GM12878 (cell line): ENCODE data around the gene ATRN.

ENCODE experiments used
- ASH2L ChIP-seq: fragments of 300-600, 200-600 bp; sonication (generic); IDR thresholded peaks from 2 replicates; pipeline ENCODE4 v1.6.1; 2017; ENCODE audit warnings: low read depth, mild to moderate bottlenecking, borderline replicate concordance
- FOXK2 ChIP-seq: fragments of 450-650 bp; IDR thresholded peaks from 2 replicates; pipeline ENCODE4 v1.6.1; 2017; ENCODE audit warnings: mild to moderate bottlenecking, moderate library complexity
- FOXM1 ChIP-seq: IDR thresholded peaks from 2 replicates; pipeline ENCODE4 v1.6.1; 2012; ENCODE audit warnings: low read depth, mild to moderate bottlenecking, inconsistent platforms, low read length, moderate library complexity
- JUNB ChIP-seq: IDR thresholded peaks from 2 replicates; pipeline ENCODE4 v1.6.1; 2016; ENCODE audit warnings: antibody characterized with exemption, mild to moderate bottlenecking
- NR2F1 ChIP-seq: fragments of 450-650 bp; conservative IDR thresholded peaks from 2 replicates; pipeline ENCODE4 v1.6.1; 2017; ENCODE audit warnings: mild to moderate bottlenecking
- POLR2A ChIP-seq: IDR thresholded peaks from 2 replicates; pipeline ENCODE4 v1.6.1; 2011; ENCODE audit warnings: low read depth, mild to moderate bottlenecking, low read length
- POLR2AphosphoS2 ChIP-seq: IDR thresholded peaks from 2 replicates; pipeline ENCODE4 v1.6.1; 2011; ENCODE audit warnings: low read depth, mild to moderate bottlenecking, low read length, improper control_type of control experiment, moderate library complexity
- POLR2AphosphoS5 ChIP-seq: IDR thresholded peaks from 2 replicates; pipeline ENCODE4 v1.6.1; 2011; ENCODE audit warnings: mild to moderate bottlenecking, low read length, inconsistent platforms
- RFX5 ChIP-seq: IDR thresholded peaks from 2 replicates; pipeline ENCODE4 v1.6.1; 2011; ENCODE audit warnings: low read depth, low read length, improper control_type of control experiment
- TF ChIP-seq, protein P1 (sequence below): IDR thresholded peaks from 2 replicates; pipeline ENCODE4 v1.6.1; 2012; ENCODE audit warnings: mild to moderate bottlenecking, low read depth, low read length
- TF ChIP-seq, protein P2 (sequence below), 3 experiments: IDR thresholded peaks in 2 of 3; conservative IDR thresholded peaks in 1 of 3; 2 replicates each; pipeline ENCODE4 v1.5.1; 2011; ENCODE audit warnings: low read depth in 3 of 3, low read length in 3 of 3, mild to moderate bottlenecking in 3 of 3, control low read depth in 2 of 3, moderate library complexity in 2 of 3, inconsistent platforms in 1 of 3, mixed read lengths in 1 of 3; ENCODE audit not compliant: control insufficient read depth in 2 of 3, insufficient read depth in 1 of 3; ENCODE audit errors: extremely low read depth in 1 of 3
- TF ChIP-seq, protein P3 (sequence below): IDR thresholded peaks from 2 replicates; pipeline ENCODE4 v1.6.1; 2012; ENCODE audit warnings: low read length, inconsistent platforms

DNA sequence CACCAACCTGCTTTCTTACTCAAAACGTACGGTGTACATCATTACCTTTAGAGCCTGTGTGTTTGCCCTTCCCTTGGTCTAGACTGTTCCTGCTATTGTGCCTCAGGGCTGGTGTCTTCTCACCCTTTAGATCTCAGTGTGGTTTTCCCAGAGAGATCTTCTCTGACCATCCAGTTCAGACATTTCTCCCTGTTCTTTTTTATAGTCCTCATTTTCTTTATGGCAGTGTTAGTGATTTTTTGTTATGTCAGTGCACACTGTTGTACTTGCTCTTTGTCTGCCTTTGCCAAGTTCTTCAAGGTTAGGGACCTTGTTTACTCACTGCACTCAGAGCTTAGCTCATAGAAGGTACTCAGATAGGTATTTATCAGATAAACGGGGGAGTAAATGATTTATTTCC, 82.8 kb downstream of the ATRN start:
- no peak for TF ChIP-seq POLR2AphosphoS5
- TF ChIP-seq, protein P1, sequence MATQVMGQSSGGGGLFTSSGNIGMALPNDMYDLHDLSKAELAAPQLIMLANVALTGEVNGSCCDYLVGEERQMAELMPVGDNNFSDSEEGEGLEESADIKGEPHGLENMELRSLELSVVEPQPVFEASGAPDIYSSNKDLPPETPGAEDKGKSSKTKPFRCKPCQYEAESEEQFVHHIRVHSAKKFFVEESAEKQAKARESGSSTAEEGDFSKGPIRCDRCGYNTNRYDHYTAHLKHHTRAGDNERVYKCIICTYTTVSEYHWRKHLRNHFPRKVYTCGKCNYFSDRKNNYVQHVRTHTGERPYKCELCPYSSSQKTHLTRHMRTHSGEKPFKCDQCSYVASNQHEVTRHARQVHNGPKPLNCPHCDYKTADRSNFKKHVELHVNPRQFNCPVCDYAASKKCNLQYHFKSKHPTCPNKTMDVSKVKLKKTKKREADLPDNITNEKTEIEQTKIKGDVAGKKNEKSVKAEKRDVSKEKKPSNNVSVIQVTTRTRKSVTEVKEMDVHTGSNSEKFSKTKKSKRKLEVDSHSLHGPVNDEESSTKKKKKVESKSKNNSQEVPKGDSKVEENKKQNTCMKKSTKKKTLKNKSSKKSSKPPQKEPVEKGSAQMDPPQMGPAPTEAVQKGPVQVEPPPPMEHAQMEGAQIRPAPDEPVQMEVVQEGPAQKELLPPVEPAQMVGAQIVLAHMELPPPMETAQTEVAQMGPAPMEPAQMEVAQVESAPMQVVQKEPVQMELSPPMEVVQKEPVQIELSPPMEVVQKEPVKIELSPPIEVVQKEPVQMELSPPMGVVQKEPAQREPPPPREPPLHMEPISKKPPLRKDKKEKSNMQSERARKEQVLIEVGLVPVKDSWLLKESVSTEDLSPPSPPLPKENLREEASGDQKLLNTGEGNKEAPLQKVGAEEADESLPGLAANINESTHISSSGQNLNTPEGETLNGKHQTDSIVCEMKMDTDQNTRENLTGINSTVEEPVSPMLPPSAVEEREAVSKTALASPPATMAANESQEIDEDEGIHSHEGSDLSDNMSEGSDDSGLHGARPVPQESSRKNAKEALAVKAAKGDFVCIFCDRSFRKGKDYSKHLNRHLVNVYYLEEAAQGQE: no peak
- TF ChIP-seq, protein P2, sequence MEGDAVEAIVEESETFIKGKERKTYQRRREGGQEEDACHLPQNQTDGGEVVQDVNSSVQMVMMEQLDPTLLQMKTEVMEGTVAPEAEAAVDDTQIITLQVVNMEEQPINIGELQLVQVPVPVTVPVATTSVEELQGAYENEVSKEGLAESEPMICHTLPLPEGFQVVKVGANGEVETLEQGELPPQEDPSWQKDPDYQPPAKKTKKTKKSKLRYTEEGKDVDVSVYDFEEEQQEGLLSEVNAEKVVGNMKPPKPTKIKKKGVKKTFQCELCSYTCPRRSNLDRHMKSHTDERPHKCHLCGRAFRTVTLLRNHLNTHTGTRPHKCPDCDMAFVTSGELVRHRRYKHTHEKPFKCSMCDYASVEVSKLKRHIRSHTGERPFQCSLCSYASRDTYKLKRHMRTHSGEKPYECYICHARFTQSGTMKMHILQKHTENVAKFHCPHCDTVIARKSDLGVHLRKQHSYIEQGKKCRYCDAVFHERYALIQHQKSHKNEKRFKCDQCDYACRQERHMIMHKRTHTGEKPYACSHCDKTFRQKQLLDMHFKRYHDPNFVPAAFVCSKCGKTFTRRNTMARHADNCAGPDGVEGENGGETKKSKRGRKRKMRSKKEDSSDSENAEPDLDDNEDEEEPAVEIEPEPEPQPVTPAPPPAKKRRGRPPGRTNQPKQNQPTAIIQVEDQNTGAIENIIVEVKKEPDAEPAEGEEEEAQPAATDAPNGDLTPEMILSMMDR (IDR thresholded peaks at IDR 0.05 in 2 of 3, conservative IDR thresholded peaks at IDR 0.05 in 1 of 3; ENCODE audit: control insufficient read depth in 2 of 3, extremely low read depth in 1 of 3, insufficient read depth in 1 of 3, low read depth in 3 of 3, low read length in 3 of 3): no peak
- TF ChIP-seq NR2F1: no peak
- TF ChIP-seq FOXM1: no peak
- TF ChIP-seq POLR2A: no peak
- TF ChIP-seq FOXK2: no peak
- no peak for TF ChIP-seq ASH2L
- TF ChIP-seq POLR2AphosphoS2: no peak
- TF ChIP-seq, protein P3, sequence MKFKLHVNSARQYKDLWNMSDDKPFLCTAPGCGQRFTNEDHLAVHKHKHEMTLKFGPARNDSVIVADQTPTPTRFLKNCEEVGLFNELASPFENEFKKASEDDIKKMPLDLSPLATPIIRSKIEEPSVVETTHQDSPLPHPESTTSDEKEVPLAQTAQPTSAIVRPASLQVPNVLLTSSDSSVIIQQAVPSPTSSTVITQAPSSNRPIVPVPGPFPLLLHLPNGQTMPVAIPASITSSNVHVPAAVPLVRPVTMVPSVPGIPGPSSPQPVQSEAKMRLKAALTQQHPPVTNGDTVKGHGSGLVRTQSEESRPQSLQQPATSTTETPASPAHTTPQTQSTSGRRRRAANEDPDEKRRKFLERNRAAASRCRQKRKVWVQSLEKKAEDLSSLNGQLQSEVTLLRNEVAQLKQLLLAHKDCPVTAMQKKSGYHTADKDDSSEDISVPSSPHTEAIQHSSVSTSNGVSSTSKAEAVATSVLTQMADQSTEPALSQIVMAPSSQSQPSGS: no peak
- no peak for TF ChIP-seq RFX5
- no peak for TF ChIP-seq JUNB
